ENCODE measurements around the gene APMAP.

DNA sequence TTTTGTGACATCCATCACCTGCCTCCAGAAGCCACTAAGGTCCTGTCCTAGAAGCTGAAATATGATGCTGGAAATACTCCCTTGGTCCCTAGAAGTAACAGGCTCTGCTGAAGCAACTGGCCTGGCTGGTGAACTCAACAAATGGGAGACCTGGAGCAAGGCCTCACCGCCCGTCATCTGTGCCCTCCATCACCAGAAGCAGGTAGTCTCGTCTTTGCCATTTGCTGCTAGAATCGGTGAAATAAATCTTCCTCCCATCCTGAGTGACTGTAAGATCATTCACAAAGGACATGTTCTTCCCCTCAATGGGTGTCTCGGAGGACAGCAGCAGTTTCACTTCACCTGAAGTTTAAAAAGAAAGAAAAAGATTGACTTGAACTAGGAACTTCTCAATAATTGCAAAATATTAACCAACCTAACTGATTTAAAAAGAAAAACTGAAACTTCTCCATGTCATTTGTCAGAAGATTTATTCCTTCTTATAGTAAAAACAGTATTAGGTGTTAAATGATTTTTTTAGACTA lies 22.5 kb downstream of the APMAP start:
- TF ChIP-seq, protein P1, sequence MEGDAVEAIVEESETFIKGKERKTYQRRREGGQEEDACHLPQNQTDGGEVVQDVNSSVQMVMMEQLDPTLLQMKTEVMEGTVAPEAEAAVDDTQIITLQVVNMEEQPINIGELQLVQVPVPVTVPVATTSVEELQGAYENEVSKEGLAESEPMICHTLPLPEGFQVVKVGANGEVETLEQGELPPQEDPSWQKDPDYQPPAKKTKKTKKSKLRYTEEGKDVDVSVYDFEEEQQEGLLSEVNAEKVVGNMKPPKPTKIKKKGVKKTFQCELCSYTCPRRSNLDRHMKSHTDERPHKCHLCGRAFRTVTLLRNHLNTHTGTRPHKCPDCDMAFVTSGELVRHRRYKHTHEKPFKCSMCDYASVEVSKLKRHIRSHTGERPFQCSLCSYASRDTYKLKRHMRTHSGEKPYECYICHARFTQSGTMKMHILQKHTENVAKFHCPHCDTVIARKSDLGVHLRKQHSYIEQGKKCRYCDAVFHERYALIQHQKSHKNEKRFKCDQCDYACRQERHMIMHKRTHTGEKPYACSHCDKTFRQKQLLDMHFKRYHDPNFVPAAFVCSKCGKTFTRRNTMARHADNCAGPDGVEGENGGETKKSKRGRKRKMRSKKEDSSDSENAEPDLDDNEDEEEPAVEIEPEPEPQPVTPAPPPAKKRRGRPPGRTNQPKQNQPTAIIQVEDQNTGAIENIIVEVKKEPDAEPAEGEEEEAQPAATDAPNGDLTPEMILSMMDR (IDR thresholded peaks at IDR 0.05; ENCODE audit: low read depth, low read length): no peak
- no peak for TF ChIP-seq EZH2phosphoT487 (IDR thresholded peaks at IDR 0.05; ENCODE audit: low read depth)

All from OCI-LY3 (cell line).